WERI-Rb-1 (cell line): ENCODE measurements around the gene SUSD1.

Experiments used
- DNase-seq: peaks from one replicate; pipeline ENCODE4 v3.0.0-alpha.2; 2020
- H3K27ac ChIP-seq: fragments of 250-450 bp; sonication (Bioruptor Pico); 2 replicates; pipeline ENCODE4 v1.5.1; 2020; ENCODE audit warnings: mild to moderate bottlenecking, moderate library complexity
- H3K27me3 ChIP-seq: fragments of 250-450 bp; sonication (Bioruptor Pico); 2 replicates; pipeline ENCODE4 v1.5.1; 2021; ENCODE audit warnings: mild to moderate bottlenecking, low read depth, moderate library complexity; ENCODE audit not compliant: insufficient read depth, severe bottlenecking
- H3K36me3 ChIP-seq: fragments of 250-450 bp; sonication (Bioruptor Pico); 2 replicates; pipeline ENCODE4 v1.5.1; 2020; ENCODE audit warnings: mild to moderate bottlenecking, moderate library complexity
- H3K4me3 ChIP-seq: 2 replicates; pipeline ENCODE4 v1.5.1; 2011; ENCODE audit warnings: low read depth, mild to moderate bottlenecking, control low read depth, low read length
- H3K9me3 ChIP-seq: fragments of 250-450 bp; sonication (Bioruptor Pico); 2 replicates; pipeline ENCODE4 v1.5.1; 2021; ENCODE audit warnings: mild to moderate bottlenecking, moderate library complexity; ENCODE audit not compliant: severe bottlenecking
- CTCF ChIP-seq: IDR thresholded peaks from 2 replicates; pipeline ENCODE4 v1.5.1; 2011; ENCODE audit warnings: low read depth, mild to moderate bottlenecking, control low read depth, inconsistent platforms, low read length

The SUSD1 gene

GRCh38 chr9:112012026-112012902 lies 162.8 kb downstream of the SUSD1 start:
- DNase-seq, result no peak
- no peak overlapping the region for H3K4me3 ChIP-seq
- no peak for TF ChIP-seq CTCF

DNA sequence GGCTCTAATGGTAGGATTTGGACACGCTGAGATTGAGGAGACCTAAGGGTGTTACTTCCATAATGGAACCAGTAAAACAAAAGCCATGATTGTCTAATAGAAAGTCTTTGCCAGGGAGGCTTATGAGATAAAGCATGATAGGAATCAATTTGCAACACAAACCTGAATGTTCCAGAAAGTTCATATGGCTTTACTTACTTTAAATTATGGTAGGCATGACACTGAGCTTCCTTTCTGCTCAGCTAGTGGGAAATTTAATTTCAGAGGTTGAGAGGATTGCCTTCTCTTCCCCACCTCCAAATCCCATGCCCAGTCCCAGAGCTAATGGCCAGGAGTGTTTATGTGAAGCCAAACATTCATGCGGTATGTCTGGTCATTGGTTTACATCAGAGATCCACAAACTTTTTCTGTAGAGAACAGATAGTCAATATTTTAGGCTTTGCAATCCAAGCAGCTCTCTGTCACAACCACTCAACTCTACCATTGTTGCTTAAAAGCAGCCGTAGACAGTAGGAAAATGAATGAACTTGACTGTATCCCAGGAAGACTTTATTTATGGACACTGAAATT lies 164.0 kb downstream of the SUSD1 start:
- Histone ChIP-seq H3K9me3 (no peaks in the 10 kb centered on the region), H3K36me3 (no peaks in the 10 kb centered on the region), H3K27me3 (no peaks in the 10 kb centered on the region), H3K27ac (no peak overlapping the region), H3K4me3 (no peak overlapping the region)
- DNase-seq, result no peak
- TF ChIP-seq CTCF, result no peak

More at GRCh38 chr9:112012026-112012902, 162.8 kb downstream of the SUSD1 start:
- Histone ChIP-seq H3K27me3 (no peaks in the 10 kb centered on the region), H3K36me3 (no peaks in the 10 kb centered on the region), H3K9me3 (no peaks in the 10 kb centered on the region), H3K27ac (no peak overlapping the region)

DNA sequence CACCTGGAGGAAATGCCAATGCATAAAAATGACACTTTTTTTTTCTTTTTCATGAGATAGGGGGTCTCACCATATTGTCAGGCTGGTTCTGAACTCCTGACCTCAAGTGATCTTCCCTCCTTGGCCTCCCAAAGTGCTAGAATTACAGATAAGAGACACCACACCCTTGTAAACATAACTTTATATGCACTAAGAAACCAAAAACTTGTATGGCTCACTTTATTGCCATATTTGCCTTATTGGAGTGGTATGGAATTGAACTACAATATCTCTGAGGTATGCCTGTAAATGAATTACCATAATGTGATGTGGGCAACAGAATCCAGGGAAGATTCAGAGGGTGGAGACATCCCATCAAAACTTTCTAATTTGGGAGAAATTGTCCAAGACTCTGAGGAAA lies 164.6 kb downstream of the SUSD1 start:
- H3K27ac ChIP-seq, result no peak overlapping the region
- no peak for DNase-seq
- TF ChIP-seq CTCF, result no peak
- H3K36me3 ChIP-seq, result no peaks in the 10 kb centered on the region
- no peaks in the 10 kb centered on the region for H3K9me3 ChIP-seq
- no peaks in the 10 kb centered on the region for H3K27me3 ChIP-seq
- H3K4me3 ChIP-seq, result no peak overlapping the region

GRCh38 chr9:112009656-112010055 lies 165.4 kb downstream of the SUSD1 start:
- no peaks in the 10 kb centered on the region for H3K9me3 ChIP-seq
- no peak for TF ChIP-seq CTCF
- H3K27me3 ChIP-seq, result no peaks in the 10 kb centered on the region
- no peak overlapping the region for H3K27ac ChIP-seq
- H3K36me3 ChIP-seq, result no peaks in the 10 kb centered on the region
- H3K4me3 ChIP-seq, result no peak overlapping the region
- no peak for DNase-seq

- no peaks in the 10 kb centered on the region for H3K9me3 ChIP-seq
- H3K36me3 ChIP-seq, result no peaks in the 10 kb centered on the region
- no peaks in the 10 kb centered on the region for H3K27me3 ChIP-seq
- no peak for TF ChIP-seq CTCF
- H3K27ac ChIP-seq, result no peak overlapping the region
- H3K4me3 ChIP-seq, result no peak overlapping the region
- peak; percentile 41 for DNase-seq
Observed at GRCh38 chr9:112007575-112008240, 167.4 kb downstream of the SUSD1 start.
